GM21723 (cell line): ENCODE data around the gene DNM3.

Experiments
- ATAC-seq: cut with Tn5 transposase; IDR thresholded peaks from one replicate; pipeline ENCODE4 v1.9.1; 2021; ENCODE audit warnings: mild to moderate bottlenecking, moderate library complexity; ENCODE audit not compliant: unreplicated experiment

Gene DNM3

GRCh38 chr1:172135978-172136610 is 294.8 kb downstream of the DNM3 start:
- no peak for ATAC-seq

GRCh38 chr1:172136925-172137324 is 295.6 kb downstream of the DNM3 start:
- ATAC-seq, result no peak

GRCh38 chr1:172137703-172138454 is 296.6 kb downstream of the DNM3 start:
- ATAC-seq, result no peak

- ATAC-seq, result no peak
Measured at GRCh38 chr1:172138634-172139033, 297.3 kb downstream of the DNM3 start.

- ATAC-seq, result no peak
Measured at GRCh38 chr1:172139196-172139595, 297.9 kb downstream of the DNM3 start.

GRCh38 chr1:172140072-172140471 is 298.8 kb downstream of the DNM3 start:
- no peak for ATAC-seq

GRCh38 chr1:172140591-172140990 is 299.3 kb downstream of the DNM3 start:
- no peak for ATAC-seq

- no peak for ATAC-seq
Measured at GRCh38 chr1:172141341-172141881, 300.1 kb downstream of the DNM3 start.

- no peak for ATAC-seq
Measured at GRCh38 chr1:172142324-172142723, 301.0 kb downstream of the DNM3 start.

GRCh38 chr1:172143384-172144055 is 302.2 kb downstream of the DNM3 start:
- ATAC-seq, result no peak

- no peak for ATAC-seq
Measured at GRCh38 chr1:172144445-172145061, 303.3 kb downstream of the DNM3 start.

GRCh38 chr1:172145231-172145651 is 303.9 kb downstream of the DNM3 start:
- no peak for ATAC-seq

- no peak for ATAC-seq
Measured at GRCh38 chr1:172145656-172146055, 304.4 kb downstream of the DNM3 start.

GRCh38 chr1:172146141-172146850 is 305.0 kb downstream of the DNM3 start:
- no peak for ATAC-seq

- ATAC-seq, result no peak
Measured at GRCh38 chr1:172147541-172147940, 306.2 kb downstream of the DNM3 start.

GRCh38 chr1:172148213-172148612 is 306.9 kb downstream of the DNM3 start:
- no peak for ATAC-seq

- ATAC-seq, result no peak
Measured at GRCh38 chr1:172148707-172149106, 307.4 kb downstream of the DNM3 start.

GRCh38 chr1:172149346-172149745 is 308.0 kb downstream of the DNM3 start:
- no peak for ATAC-seq

GRCh38 chr1:172154551-172154950 is 313.3 kb downstream of the DNM3 start:
- peak; percentile 94 for ATAC-seq

- ATAC-seq, result no peak
Measured at GRCh38 chr1:172155766-172156165, 314.5 kb downstream of the DNM3 start.

- ATAC-seq, result no peak
Measured at GRCh38 chr1:172162236-172162635, 320.9 kb downstream of the DNM3 start.
